Measurements from ENCODE around the gene EHMT1. TPM values are rescaled to one million over a fixed set of nuclear protein-coding genes. Genes with fewer than 3 reads are reported as not detected.

Gene EHMT1
- total RNA-seq, 1 donor from 2014 or later = 64.5 TPM

DNA sequence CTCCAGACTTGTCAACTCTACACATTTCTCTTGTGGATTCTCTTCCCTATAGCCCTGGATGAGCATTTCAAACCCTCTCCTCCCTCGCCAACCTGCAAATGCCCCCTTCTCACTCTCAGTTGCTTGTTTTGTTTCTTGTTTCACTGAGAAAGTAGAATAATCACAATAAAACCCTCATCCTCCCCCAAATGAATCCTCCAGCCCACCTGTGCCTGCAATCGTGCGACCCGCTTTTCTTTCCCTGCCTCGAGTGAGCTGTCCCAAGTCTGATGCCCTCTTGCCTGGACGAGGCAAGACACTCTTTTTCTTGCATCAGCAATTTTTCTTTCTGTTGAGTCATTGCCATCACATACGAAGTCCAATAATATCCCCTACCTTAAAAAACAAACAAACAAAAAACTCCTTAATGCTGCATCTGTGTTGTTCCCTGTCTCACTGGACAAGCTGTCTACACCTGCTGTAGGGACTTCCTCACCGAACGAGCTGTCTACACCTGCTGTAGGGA, 255.1 kb downstream of the EHMT1 start:
- no peaks in the 10 kb centered on the region for H3K79me2 ChIP-seq (ENCODE audit: insufficient read depth, low read length)
- no peaks in the 10 kb centered on the region for H3K4me1 ChIP-seq (ENCODE audit: insufficient read depth, low read length)
- H3K4me3 ChIP-seq (ENCODE audit: insufficient read depth, low read depth, low read length) = no peak overlapping the region
- DNase-seq (ENCODE audit: low read depth) (no peak), FAIRE-seq (no peak)
- H4K20me1 ChIP-seq (ENCODE audit: insufficient read depth, low read length) = no peaks in the 10 kb centered on the region
- Mint-ChIP-seq H3K4me3 (ENCODE audit: unreplicated experiment) (no peak overlapping the region), H3K27ac (ENCODE audit: unreplicated experiment) (peak overlapping the region; percentile 72), H3K9me3 (ENCODE audit: unreplicated experiment) (peaks cover 10% of the 10 kb centered on the region), H3K27me3 (ENCODE audit: low read depth, unreplicated experiment) (peaks cover 34% of the 10 kb centered on the region), H3K4me1 (ENCODE audit: low read depth, unreplicated experiment) (no peaks in the 10 kb centered on the region), H3K36me3 (ENCODE audit: low read depth, unreplicated experiment) (no peaks in the 10 kb centered on the region)
- no peak overlapping the region for H2AFZ ChIP-seq (ENCODE audit: low read depth, low read length)
- H3K27me3 ChIP-seq (ENCODE audit: insufficient read depth, low read length) = no peaks in the 10 kb centered on the region
- H3K36me3 ChIP-seq (ENCODE audit: insufficient read depth, low read length) = no peaks in the 10 kb centered on the region
- no peak overlapping the region for H3K4me2 ChIP-seq (ENCODE audit: low read length)
- TF ChIP-seq, protein P1, sequence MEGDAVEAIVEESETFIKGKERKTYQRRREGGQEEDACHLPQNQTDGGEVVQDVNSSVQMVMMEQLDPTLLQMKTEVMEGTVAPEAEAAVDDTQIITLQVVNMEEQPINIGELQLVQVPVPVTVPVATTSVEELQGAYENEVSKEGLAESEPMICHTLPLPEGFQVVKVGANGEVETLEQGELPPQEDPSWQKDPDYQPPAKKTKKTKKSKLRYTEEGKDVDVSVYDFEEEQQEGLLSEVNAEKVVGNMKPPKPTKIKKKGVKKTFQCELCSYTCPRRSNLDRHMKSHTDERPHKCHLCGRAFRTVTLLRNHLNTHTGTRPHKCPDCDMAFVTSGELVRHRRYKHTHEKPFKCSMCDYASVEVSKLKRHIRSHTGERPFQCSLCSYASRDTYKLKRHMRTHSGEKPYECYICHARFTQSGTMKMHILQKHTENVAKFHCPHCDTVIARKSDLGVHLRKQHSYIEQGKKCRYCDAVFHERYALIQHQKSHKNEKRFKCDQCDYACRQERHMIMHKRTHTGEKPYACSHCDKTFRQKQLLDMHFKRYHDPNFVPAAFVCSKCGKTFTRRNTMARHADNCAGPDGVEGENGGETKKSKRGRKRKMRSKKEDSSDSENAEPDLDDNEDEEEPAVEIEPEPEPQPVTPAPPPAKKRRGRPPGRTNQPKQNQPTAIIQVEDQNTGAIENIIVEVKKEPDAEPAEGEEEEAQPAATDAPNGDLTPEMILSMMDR (IDR thresholded peaks at IDR 0.05; ENCODE audit: insufficient read depth, low read depth, low read length) = no peak
- TF ChIP-seq EZH2 (IDR thresholded peaks at IDR 0.05; ENCODE audit: insufficient read depth, low read length) = no peak
- no peak overlapping the region for H3K27ac ChIP-seq (ENCODE audit: low read depth, low read length)
- no peaks in the 10 kb centered on the region for H3K9me3 ChIP-seq (ENCODE audit: insufficient read depth, low read depth, low read length)
- no peak overlapping the region for H3K9ac ChIP-seq (ENCODE audit: low read length)

DNA sequence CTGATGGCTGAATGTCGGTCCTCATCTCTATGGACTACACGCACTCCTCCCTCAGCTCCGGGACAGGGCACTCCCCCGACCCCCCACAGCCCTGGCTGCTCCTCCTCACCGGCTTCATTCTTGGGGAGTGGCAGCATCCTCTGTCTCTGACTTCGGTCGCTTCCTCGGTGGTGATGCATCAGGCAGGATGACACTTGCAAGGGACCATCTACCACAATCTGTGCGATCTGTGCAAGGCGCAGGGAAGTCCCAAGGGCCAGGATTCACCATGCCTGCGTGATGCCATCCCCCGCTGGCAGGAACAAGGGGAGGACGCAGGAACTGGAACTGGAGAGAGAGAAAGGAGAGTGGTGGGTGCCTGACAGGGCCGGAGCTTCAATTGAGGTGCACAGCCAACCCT, 256.5 kb downstream of the EHMT1 start:
- Histone ChIP-seq H3K4me3 (ENCODE audit: insufficient read depth, low read depth, low read length) (no peak overlapping the region), H3K4me2 (ENCODE audit: low read length) (no peak overlapping the region), H3K9me3 (ENCODE audit: insufficient read depth, low read depth, low read length) (no peaks in the 10 kb centered on the region), H2AFZ (ENCODE audit: low read depth, low read length) (no peak overlapping the region), H3K27me3 (ENCODE audit: insufficient read depth, low read length) (no peaks in the 10 kb centered on the region), H3K79me2 (ENCODE audit: insufficient read depth, low read length) (no peaks in the 10 kb centered on the region), H3K9ac (ENCODE audit: low read length) (no peak overlapping the region), H3K36me3 (ENCODE audit: insufficient read depth, low read length) (no peaks in the 10 kb centered on the region), H3K27ac (ENCODE audit: low read depth, low read length) (no peak overlapping the region), H3K4me1 (ENCODE audit: insufficient read depth, low read length) (no peaks in the 10 kb centered on the region), H4K20me1 (ENCODE audit: insufficient read depth, low read length) (no peaks in the 10 kb centered on the region)
- Mint-ChIP-seq H3K27ac (ENCODE audit: unreplicated experiment) (no peak overlapping the region), H3K36me3 (ENCODE audit: low read depth, unreplicated experiment) (no peaks in the 10 kb centered on the region), H3K4me1 (ENCODE audit: low read depth, unreplicated experiment) (no peaks in the 10 kb centered on the region), H3K27me3 (ENCODE audit: low read depth, unreplicated experiment) (peaks cover 36% of the 10 kb centered on the region), H3K4me3 (ENCODE audit: unreplicated experiment) (no peak overlapping the region), H3K9me3 (ENCODE audit: unreplicated experiment) (peaks cover 10% of the 10 kb centered on the region)
- FAIRE-seq (no peak), DNase-seq (ENCODE audit: low read depth) (no peak)
- TF ChIP-seq EZH2 (IDR thresholded peaks at IDR 0.05; ENCODE audit: insufficient read depth, low read length) = no peak
- TF ChIP-seq, protein P1 (IDR thresholded peaks at IDR 0.05; ENCODE audit: insufficient read depth, low read depth, low read length) = no peak

DNA sequence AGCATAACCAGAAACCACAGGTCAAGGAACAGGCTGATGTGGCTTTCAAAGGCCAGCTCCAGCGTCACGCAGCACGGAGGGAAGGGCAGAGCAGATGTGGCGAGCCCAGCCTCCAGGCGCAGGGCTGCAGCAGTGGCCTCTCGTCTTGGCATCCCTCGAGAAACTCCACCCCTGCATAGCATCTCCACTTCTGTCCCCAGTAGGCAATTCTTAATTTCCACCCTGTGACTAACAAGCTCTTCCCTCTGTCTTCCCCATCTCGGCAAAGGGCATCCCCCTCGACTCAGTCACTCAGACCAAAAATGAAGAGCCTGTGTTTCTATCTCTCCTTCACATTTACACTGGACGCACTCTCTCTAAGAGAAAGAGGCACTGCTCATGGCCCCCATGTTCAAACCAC, 257.0 kb downstream of the EHMT1 start:
- H3K4me3 Mint-ChIP-seq (ENCODE audit: unreplicated experiment) = peak overlapping the region; percentile 69
- DNase-seq (ENCODE audit: low read depth) = no peak

More for the DNA sequence above, 257.0 kb downstream of the EHMT1 start:
- Histone ChIP-seq H3K27me3 (ENCODE audit: insufficient read depth, low read length) (no peaks in the 10 kb centered on the region), H4K20me1 (ENCODE audit: insufficient read depth, low read length) (no peaks in the 10 kb centered on the region), H3K27ac (ENCODE audit: low read depth, low read length) (no peak overlapping the region), H3K9ac (ENCODE audit: low read length) (no peak overlapping the region), H3K4me1 (ENCODE audit: insufficient read depth, low read length) (no peaks in the 10 kb centered on the region), H3K4me3 (ENCODE audit: insufficient read depth, low read depth, low read length) (no peak overlapping the region), H3K4me2 (ENCODE audit: low read length) (no peak overlapping the region), H3K9me3 (ENCODE audit: insufficient read depth, low read depth, low read length) (no peaks in the 10 kb centered on the region), H2AFZ (ENCODE audit: low read depth, low read length) (no peak overlapping the region), H3K79me2 (ENCODE audit: insufficient read depth, low read length) (no peaks in the 10 kb centered on the region), H3K36me3 (ENCODE audit: insufficient read depth, low read length) (no peaks in the 10 kb centered on the region)
- FAIRE-seq = no peak
- Mint-ChIP-seq H3K4me1 (ENCODE audit: low read depth, unreplicated experiment) (no peaks in the 10 kb centered on the region), H3K27ac (ENCODE audit: unreplicated experiment) (no peak overlapping the region), H3K27me3 (ENCODE audit: low read depth, unreplicated experiment) (peaks cover 36% of the 10 kb centered on the region), H3K36me3 (ENCODE audit: low read depth, unreplicated experiment) (no peaks in the 10 kb centered on the region), H3K9me3 (ENCODE audit: unreplicated experiment) (peaks cover 10% of the 10 kb centered on the region)
- TF ChIP-seq, protein P1 (IDR thresholded peaks at IDR 0.05; ENCODE audit: insufficient read depth, low read depth, low read length) = no peak
- TF ChIP-seq EZH2 (IDR thresholded peaks at IDR 0.05; ENCODE audit: insufficient read depth, low read length) = no peak

All from astrocyte (in vitro differentiated cells and primary cell).